LoVo (cell line): ENCODE results near the gene BTBD9.

Source experiments
- DNase-seq: peaks from one replicate; pipeline ENCODE4 v3.0.0-alpha.2; 2016; ENCODE audit warnings: low spot score

BTBD9 gene

DNA sequence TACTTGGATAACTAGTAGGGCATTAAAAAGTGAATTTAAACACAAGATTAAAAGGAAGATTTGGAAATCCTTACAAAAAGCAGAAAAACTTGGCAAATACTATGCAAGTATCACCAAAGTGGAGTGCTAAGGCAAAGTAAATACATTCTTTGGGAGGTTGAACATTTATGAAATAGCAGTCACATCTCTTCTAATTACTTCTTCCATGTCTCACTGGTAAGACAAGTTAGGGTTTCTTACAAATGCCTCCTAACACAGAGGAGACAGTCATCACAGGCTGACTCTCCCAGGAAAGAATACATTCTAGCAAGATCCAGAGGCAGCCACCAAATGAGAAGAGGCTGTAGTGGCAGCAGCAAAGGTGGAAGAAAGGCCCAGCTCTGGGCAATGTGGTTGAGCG is 298.2 kb downstream of the BTBD9 start:
- no peak for DNase-seq

- DNase-seq: no peak
These were observed 299.8 kb downstream of the BTBD9 start for GRCh38 chr6:38339914-38340313.

DNA sequence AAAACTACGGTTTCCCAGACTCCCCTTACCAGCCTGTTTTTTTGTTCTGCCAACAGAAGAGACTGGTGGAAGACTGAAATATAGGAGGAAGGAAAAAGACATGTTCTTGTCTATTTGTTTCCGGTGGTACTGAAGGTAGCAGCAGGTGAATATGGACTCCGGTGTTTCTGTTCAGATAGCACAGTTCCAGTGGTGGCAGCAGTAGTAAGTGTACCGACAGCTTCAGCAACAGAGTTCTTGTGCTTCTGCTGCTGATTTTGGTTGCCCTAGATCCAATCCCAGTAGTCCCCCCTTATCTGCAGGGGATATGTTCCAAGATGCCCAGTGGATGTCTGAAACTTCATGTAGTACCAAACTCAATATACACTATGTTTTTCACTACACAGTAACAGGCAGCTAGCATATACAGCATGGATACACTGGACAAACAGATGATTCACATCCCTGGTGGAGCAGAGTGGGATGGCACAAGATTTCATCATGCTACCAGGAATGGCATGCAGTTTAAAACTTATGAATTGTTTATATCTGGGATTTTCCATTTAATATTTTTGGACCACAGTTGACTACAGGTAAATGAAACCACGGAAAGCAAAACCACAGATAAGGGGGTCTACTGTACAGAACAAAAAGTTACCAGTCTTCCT is 301.8 kb downstream of the BTBD9 start:
- peak; percentile 39 for DNase-seq

DNA sequence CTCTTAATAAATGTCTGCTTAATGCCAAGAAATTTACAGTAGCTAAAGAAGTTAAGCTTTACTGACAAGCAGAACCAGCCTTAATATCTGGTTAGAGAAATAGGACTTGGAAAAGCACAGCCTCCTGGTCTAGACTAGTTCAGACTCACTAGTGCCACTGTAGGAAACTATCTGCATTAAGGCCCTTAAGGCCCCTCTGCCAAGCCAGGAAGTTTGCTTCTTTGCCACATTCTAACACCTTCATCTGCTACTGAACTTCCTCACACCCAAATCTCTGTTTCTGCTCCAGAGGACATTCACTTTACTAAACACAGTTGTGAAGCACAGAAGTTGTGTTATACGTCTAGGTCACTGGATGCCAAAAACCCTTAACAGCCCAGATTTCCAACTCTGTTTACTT is 302.8 kb downstream of the BTBD9 start:
- no peak for DNase-seq

GRCh38 chr6:38326837-38327236 is 312.9 kb downstream of the BTBD9 start:
- no peak for DNase-seq

- no peak for DNase-seq
These were observed 316.5 kb downstream of the BTBD9 start for GRCh38 chr6:38323216-38323615.

DNA sequence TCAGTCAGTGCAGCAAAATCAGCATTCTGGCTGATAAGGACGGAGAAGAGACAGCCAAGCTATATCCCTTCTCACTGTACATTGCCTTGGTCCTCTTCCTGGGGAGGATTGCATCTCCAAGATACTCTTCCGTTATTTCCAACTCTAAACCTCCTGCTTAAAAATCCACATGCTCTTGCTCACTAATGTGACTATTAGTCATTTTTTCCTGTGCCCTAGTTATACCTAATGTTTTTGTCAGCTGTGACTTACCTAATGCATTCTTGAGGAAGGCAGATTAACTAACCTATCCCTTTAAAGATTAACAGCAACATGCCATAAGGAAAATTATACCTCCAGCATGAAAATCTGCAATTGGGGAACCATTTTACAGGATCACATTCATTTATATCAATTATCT is 317.6 kb downstream of the BTBD9 start:
- DNase-seq: no peak

- DNase-seq: no peak
These were observed 318.9 kb downstream of the BTBD9 start for GRCh38 chr6:38320843-38321242.

- DNase-seq: no peak
These were observed 319.4 kb downstream of the BTBD9 start for GRCh38 chr6:38320358-38320757.

DNA sequence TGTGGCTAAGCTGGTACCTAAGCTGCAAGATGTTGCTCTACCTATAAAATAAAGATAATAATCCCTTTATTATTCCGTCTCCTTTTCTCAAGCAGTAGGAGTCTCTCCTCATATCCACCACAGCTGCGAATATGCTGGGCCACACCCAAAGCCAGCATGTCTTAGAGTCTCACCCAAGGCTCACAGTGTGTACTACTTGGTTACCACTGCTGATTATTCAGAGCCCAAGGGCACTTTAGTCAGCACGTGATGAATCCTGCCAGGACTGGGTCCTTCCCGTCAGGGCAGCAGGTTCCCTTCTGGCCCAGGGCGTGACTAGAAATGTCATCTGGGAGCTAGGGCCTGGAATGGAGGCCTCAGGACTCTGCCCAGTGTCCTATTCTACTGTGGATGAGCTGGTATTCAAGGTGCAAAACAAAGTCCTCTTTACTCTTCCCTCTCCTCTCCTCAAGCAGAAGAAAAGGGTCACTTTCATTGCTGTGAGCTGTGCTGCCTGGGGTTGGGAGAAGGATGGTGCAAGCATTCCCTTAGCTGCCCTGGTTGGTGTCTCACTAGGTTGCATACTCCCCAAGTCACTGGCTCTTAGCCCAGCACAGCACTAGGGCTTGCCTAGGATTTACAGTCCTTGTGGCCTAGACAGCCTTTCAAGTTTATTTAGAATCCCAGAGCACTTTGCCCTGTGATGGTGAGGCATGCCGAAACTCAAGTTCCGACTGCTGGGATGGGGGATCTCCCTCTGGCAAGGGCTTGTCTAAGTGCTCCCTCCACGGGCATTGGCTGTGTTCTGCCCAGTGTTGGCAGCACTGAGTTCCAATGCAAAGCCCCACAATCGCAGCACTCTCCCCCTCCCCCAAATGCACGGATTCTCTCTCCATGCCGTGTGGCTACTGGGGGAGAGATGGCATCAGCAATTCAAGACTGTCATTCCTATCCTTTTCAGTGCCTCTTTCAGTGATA is 320.2 kb downstream of the BTBD9 start:
- DNase-seq: no peak

DNA sequence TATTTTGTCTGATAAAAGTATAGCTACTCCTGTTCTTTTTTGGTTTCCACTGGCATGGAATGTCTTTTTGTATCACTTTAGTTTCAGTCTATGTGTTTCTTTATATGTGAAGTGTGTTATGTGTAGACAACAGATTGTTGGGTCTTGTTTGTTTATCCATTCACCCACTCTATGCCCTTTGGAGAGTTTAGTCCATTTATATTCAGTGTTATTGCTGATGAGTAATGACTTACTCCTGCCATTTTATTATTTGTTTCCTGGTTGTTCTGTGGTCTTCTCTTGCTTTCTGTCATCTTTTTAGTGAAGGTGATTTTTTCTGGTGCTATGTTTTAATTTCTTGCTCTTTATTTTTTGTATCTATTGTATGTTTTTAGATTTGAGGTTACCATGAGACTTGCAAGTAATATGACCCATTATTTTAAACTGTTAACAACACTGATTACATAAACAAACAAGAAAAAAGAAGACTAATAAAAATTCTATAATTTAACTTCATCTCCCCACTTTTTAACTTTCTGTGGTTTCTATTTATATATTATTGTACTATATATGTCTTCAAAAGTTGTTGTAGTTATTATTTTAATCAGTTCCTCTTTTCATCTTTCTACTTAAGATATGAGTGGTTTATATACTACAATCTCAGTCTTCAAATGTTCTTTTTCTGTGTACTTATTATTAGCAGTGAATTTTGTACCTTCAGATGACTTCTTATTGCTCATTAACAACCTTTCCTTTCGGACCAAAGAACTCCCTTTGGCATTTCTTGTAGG is 323.4 kb downstream of the BTBD9 start:
- DNase-seq: no peak

GRCh38 chr6:38311201-38311600 is 328.5 kb downstream of the BTBD9 start:
- DNase-seq: no peak

GRCh38 chr6:38310061-38310460 is 329.7 kb downstream of the BTBD9 start:
- DNase-seq: no peak

GRCh38 chr6:38307740-38308139 is 332.0 kb downstream of the BTBD9 start:
- no peak for DNase-seq

DNA sequence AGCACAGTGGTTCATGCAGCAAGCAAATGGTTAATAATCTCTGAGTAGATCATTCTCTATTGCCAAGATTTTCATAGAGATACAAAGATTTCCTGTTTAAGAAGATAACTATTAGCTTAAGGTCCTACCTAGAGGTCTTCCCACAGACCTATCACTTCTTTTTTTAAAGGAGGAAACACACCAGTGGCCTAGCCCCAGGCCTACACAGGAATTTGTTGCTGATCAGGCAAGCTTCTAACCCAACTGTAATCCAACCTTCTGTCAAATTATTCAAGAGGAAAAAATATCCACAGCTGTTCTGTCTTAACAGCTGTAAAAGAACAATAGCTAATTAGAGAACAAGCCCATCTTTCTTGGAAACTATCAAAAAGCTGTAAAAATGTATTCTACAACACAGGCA is 332.8 kb downstream of the BTBD9 start:
- no peak for DNase-seq

GRCh38 chr6:38305995-38306681 is 333.6 kb downstream of the BTBD9 start:
- no peak for DNase-seq

DNA sequence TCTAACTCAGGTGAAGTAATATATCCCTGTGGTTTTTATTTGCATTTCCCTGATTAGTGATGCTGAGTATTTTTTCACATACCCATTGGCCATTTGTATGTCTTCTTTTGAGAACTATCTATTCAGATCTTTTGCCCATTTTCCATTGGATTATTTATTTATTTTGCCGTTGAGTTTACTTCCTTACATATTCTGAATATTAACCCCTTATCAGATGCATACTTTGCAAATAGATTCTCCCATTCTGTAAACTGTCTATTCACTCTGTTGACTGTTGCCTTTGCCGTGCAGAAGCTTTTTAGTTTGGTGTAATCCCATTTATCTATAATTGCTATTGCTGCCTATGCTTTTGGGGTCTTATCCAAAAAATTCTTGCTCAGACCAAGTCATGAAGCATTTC is 336.9 kb downstream of the BTBD9 start:
- no peak for DNase-seq

DNA sequence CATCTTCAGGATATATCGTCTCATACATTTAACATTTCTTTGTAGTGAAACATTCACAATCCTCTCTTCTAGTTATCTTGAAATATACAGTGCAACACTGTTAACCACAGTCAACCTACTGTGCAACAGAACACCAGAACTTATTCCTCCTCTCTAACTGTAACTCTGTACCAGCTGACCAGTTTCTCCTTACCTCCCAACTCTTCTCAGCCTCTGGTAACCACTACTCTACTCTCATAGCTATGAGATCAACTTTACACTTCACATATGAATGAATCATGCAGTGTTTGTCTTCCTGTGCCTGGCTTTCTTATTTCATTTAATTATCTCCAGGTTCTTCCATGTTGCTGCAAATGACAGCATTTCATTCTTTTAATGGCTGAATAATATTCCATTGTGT is 337.6 kb downstream of the BTBD9 start:
- DNase-seq: no peak

- DNase-seq: no peak
These were observed 349.5 kb downstream of the BTBD9 start for GRCh38 chr6:38290133-38290799.

DNA sequence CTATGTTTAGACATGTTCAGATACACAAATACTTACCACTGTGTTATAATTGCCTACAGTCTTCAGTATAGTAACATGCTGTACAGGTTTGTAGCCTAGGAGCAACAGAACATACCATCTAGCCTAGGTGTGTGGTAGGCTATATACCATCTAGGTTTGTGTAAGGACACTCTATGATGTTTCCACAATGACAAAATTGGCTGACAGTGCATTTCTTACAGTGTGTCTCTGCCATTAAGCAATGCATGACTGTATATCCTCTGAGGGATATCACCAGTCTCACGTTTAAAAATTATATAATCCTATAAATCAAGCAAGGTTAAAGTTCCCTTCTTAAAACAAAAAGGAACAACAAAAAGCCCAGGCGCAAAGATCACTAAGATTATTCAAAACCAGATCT is 352.2 kb downstream of the BTBD9 start:
- no peak for DNase-seq

- no peak for DNase-seq
These were observed 354.8 kb downstream of the BTBD9 start for GRCh38 chr6:38284802-38285394.
